Measurements from ENCODE around the gene ADSS1.

Gene ADSS1

GRCh38 chr14:104700225-104700651 lies 23.8 kb upstream of the ADSS1 start:
- Histone ChIP-seq H3K4me1 (ENCODE audit: control insufficient read depth, low read length) (no peaks in the 10 kb centered on the region), H3K36me3 (ENCODE audit: control insufficient read depth, low read length) (peaks cover 21% of the 10 kb centered on the region), H4K20me1 (ENCODE audit: control insufficient read depth, insufficient read depth, low read depth, low read length) (no peaks in the 10 kb centered on the region), H3K79me2 (ENCODE audit: control insufficient read depth, low read length) (peaks cover 2% of the 10 kb centered on the region; the same call in 1 of the 2 replicates), H3K9me2 (replicated peaks; ENCODE audit: control insufficient read depth, low read length) (no peaks in the 10 kb centered on the region), H3F3A (ENCODE audit: control insufficient read depth, insufficient read depth) (no peaks in the 10 kb centered on the region), H3K27me3 (ENCODE audit: control insufficient read depth, low read length) (no peaks in the 10 kb centered on the region), H3K4me2 (ENCODE audit: low read length) (no peak overlapping the region), H3K4me3 (ENCODE audit: low read length) (no peak overlapping the region), H3K27ac (ENCODE audit: low read depth, low read length) (no peak overlapping the region), H3K9me3 (ENCODE audit: control insufficient read depth, insufficient read depth, low read length) (no peaks in the 10 kb centered on the region)
- TF ChIP-seq CTCF (IDR thresholded peaks at IDR 0.05; ENCODE audit: low read depth, low read length, poor library complexity, severe bottlenecking) (no peak), EZH2phosphoT487 (IDR thresholded peaks at IDR 0.05; ENCODE audit: borderline replicate concordance, low read length) (no peak)

GRCh38 chr14:104700747-104701217 lies 23.2 kb upstream of the ADSS1 start:
- no peaks in the 10 kb centered on the region for H3K9me2 ChIP-seq (replicated peaks; ENCODE audit: control insufficient read depth, low read length)

GRCh38 chr14:104701383-104702076 lies 22.5 kb upstream of the ADSS1 start:
- Histone ChIP-seq H3K4me3 (ENCODE audit: low read length) (no peak overlapping the region), H3K79me2 (ENCODE audit: control insufficient read depth, low read length) (no peaks in the 10 kb centered on the region), H3K9me3 (ENCODE audit: control insufficient read depth, insufficient read depth, low read length) (no peaks in the 10 kb centered on the region), H4K20me1 (ENCODE audit: control insufficient read depth, insufficient read depth, low read depth, low read length) (no peaks in the 10 kb centered on the region), H3K27ac (ENCODE audit: low read depth, low read length) (no peak overlapping the region), H3K9me2 (replicated peaks; ENCODE audit: control insufficient read depth, low read length) (no peaks in the 10 kb centered on the region), H3F3A (ENCODE audit: control insufficient read depth, insufficient read depth) (no peaks in the 10 kb centered on the region), H3K27me3 (ENCODE audit: control insufficient read depth, low read length) (no peaks in the 10 kb centered on the region), H3K4me1 (ENCODE audit: control insufficient read depth, low read length) (no peaks in the 10 kb centered on the region), H3K4me2 (ENCODE audit: low read length) (no peak overlapping the region), H3K36me3 (ENCODE audit: control insufficient read depth, low read length) (peaks cover 18% of the 10 kb centered on the region)
- TF ChIP-seq CTCF (IDR thresholded peaks at IDR 0.05; ENCODE audit: low read depth, low read length, poor library complexity, severe bottlenecking) = no peak
- TF ChIP-seq EZH2phosphoT487 (IDR thresholded peaks at IDR 0.05; ENCODE audit: borderline replicate concordance, low read length) = no peak

More at GRCh38 chr14:104700747-104701217, 23.2 kb upstream of the ADSS1 start:
- no peak overlapping the region for H3K4me3 ChIP-seq (ENCODE audit: low read length)
- no peaks in the 10 kb centered on the region for H3F3A ChIP-seq (ENCODE audit: control insufficient read depth, insufficient read depth)
- no peaks in the 10 kb centered on the region for H3K27me3 ChIP-seq (ENCODE audit: control insufficient read depth, low read length)
- H3K27ac ChIP-seq (ENCODE audit: low read depth, low read length) = no peak overlapping the region
- no peak overlapping the region for H3K4me2 ChIP-seq (ENCODE audit: low read length)
- H3K4me1 ChIP-seq (ENCODE audit: control insufficient read depth, low read length) = no peaks in the 10 kb centered on the region
- TF ChIP-seq CTCF (IDR thresholded peaks at IDR 0.05; ENCODE audit: low read depth, low read length, poor library complexity, severe bottlenecking) (no peak), EZH2phosphoT487 (IDR thresholded peaks at IDR 0.05; ENCODE audit: borderline replicate concordance, low read length) (no peak)
- peaks cover 2% of the 10 kb centered on the region; the same call in 1 of the 2 replicates for H3K79me2 ChIP-seq (ENCODE audit: control insufficient read depth, low read length)
- no peaks in the 10 kb centered on the region for H3K9me3 ChIP-seq (ENCODE audit: control insufficient read depth, insufficient read depth, low read length)
- H4K20me1 ChIP-seq (ENCODE audit: control insufficient read depth, insufficient read depth, low read depth, low read length) = no peaks in the 10 kb centered on the region
- peaks cover 21% of the 10 kb centered on the region for H3K36me3 ChIP-seq (ENCODE audit: control insufficient read depth, low read length)
